HCT116 (cell line): ENCODE measurements around the gene ZNF133.

Experiments used
- ATF3 ChIP-seq: IDR thresholded peaks from 2 replicates; pipeline ENCODE4 v1.6.1; 2012
- CEBPB ChIP-seq: IDR thresholded peaks from 2 replicates; pipeline ENCODE4 v1.6.1; 2012; ENCODE audit warnings: low read depth
- CTCF ChIP-seq, 3 experiments: fragments of 200-600 bp in 1 of 3; sonication (generic) in 1 of 3; IDR thresholded peaks in 2 of 3; conservative IDR thresholded peaks in 1 of 3; 2 replicates each; pipeline ENCODE4 v1.5.1; 2012 to 2017; ENCODE audit warnings: low read depth in 2 of 3, low read length in 2 of 3, antibody characterized with exemption in 1 of 3, borderline replicate concordance in 1 of 3, control low read depth in 1 of 3, mild to moderate bottlenecking in 1 of 3, mixed read lengths in 1 of 3, mixed run types in 1 of 3, moderate library complexity in 1 of 3; ENCODE audit not compliant: insufficient read depth in 1 of 3
- EZH2 ChIP-seq: fragments of 200-600 bp; sonication (generic); IDR thresholded peaks from 2 replicates; pipeline ENCODE4 v1.6.1; 2017; ENCODE audit warnings: antibody characterized with exemption, mixed run types
- FOSL1 ChIP-seq: IDR thresholded peaks from 2 replicates; pipeline ENCODE4 v1.6.1; 2012; ENCODE audit warnings: low read depth
- JUND ChIP-seq: IDR thresholded peaks from 2 replicates; pipeline ENCODE4 v1.6.1; 2012
- POLR2A ChIP-seq: IDR thresholded peaks from 2 replicates; pipeline ENCODE4 v1.7.0; 2011; ENCODE audit warnings: borderline replicate concordance; ENCODE audit not compliant: insufficient read depth, insufficient read length; ENCODE audit errors: extremely low read depth
- POLR2AphosphoS5 ChIP-seq: IDR thresholded peaks from 2 replicates; pipeline ENCODE4 v1.6.1; 2011; ENCODE audit warnings: mild to moderate bottlenecking, low read depth, low read length, moderate library complexity
- RAD21 ChIP-seq: IDR thresholded peaks from 2 replicates; pipeline ENCODE4 v1.6.1; 2012; ENCODE audit warnings: low read depth, mild to moderate bottlenecking
- TCF7L2 ChIP-seq: IDR thresholded peaks from 2 replicates; pipeline ENCODE4 v1.7.0; 2011; ENCODE audit warnings: borderline replicate concordance, inconsistent platforms; ENCODE audit not compliant: insufficient read depth, insufficient read length; ENCODE audit errors: extremely low read depth
- YY1 ChIP-seq: IDR thresholded peaks from 2 replicates; pipeline ENCODE4 v1.6.1; 2011; ENCODE audit warnings: low read length, low read depth, moderate library complexity, mild to moderate bottlenecking; ENCODE audit not compliant: insufficient replicate concordance; ENCODE audit errors: extremely low read depth
- ZFX ChIP-seq: fragments of 450-650 bp; IDR thresholded peaks from 2 replicates; pipeline ENCODE4 v1.6.1; 2017
- TF ChIP-seq, protein P1 (sequence below): IDR thresholded peaks from 2 replicates; pipeline ENCODE4 v1.6.1; 2012
- TF ChIP-seq, protein P2 (sequence below): IDR thresholded peaks from 2 replicates; pipeline ENCODE4 v1.6.1; 2012; ENCODE audit warnings: low read depth

GRCh38 chr20:18240997-18241396 lies 47.3 kb upstream of the ZNF133 start:
- no peak for TF ChIP-seq ATF3
- TF ChIP-seq CTCF (IDR thresholded peaks at IDR 0.05 in 2 of 3, conservative IDR thresholded peaks at IDR 0.05 in 1 of 3; ENCODE audit: borderline replicate concordance in 1 of 3, insufficient read depth in 1 of 3, low read depth in 2 of 3, low read length in 2 of 3): no peak
- no peak for TF ChIP-seq CEBPB
- no peak for TF ChIP-seq ZFX
- no peak for TF ChIP-seq POLR2AphosphoS5
- TF ChIP-seq, protein P1, sequence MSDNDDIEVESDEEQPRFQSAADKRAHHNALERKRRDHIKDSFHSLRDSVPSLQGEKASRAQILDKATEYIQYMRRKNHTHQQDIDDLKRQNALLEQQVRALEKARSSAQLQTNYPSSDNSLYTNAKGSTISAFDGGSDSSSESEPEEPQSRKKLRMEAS: no peak
- TF ChIP-seq YY1: no peak
- no peak for TF ChIP-seq TCF7L2
- no peak for TF ChIP-seq EZH2
- no peak for TF ChIP-seq FOSL1
- TF ChIP-seq POLR2A: no peak
- TF ChIP-seq JUND: no peak
- TF ChIP-seq, protein P2, sequence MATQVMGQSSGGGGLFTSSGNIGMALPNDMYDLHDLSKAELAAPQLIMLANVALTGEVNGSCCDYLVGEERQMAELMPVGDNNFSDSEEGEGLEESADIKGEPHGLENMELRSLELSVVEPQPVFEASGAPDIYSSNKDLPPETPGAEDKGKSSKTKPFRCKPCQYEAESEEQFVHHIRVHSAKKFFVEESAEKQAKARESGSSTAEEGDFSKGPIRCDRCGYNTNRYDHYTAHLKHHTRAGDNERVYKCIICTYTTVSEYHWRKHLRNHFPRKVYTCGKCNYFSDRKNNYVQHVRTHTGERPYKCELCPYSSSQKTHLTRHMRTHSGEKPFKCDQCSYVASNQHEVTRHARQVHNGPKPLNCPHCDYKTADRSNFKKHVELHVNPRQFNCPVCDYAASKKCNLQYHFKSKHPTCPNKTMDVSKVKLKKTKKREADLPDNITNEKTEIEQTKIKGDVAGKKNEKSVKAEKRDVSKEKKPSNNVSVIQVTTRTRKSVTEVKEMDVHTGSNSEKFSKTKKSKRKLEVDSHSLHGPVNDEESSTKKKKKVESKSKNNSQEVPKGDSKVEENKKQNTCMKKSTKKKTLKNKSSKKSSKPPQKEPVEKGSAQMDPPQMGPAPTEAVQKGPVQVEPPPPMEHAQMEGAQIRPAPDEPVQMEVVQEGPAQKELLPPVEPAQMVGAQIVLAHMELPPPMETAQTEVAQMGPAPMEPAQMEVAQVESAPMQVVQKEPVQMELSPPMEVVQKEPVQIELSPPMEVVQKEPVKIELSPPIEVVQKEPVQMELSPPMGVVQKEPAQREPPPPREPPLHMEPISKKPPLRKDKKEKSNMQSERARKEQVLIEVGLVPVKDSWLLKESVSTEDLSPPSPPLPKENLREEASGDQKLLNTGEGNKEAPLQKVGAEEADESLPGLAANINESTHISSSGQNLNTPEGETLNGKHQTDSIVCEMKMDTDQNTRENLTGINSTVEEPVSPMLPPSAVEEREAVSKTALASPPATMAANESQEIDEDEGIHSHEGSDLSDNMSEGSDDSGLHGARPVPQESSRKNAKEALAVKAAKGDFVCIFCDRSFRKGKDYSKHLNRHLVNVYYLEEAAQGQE: no peak
- TF ChIP-seq RAD21: no peak
